Measurements from ENCODE around the gene SPAG6.

DNA sequence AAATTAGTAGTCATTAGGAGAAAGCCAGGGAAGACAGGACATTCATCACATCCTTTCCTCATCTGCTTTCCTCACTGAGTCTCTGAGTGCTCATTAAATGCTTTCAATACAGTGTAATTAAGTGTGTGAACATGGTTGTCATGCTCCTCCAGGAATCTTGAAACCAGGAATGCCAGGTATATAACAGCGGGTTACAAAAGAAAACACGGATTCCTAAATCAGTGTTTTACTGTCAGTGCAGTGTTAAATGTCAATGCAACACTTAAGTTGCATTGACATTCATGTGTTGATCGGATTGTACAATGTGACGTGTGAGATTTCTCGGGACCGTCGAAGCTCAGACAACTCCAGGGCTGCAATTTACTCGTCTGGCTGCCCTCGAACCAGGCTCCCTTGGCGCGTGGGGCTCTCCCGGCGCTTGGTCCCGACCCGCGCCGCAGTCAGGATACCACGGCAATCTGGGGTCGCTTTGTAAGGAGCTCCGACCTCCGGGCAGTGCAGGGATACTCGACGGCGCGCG, 455 bp upstream of the SPAG6 start:
- TF ChIP-seq POLR2A (IDR thresholded peaks at IDR 0.05; ENCODE audit: low read depth, low read length) (no peak), TAF1 (IDR thresholded peaks at IDR 0.05; ENCODE audit: low read depth, low read length) (no peak)

Measured in GM12891 (cell line).